Iris pigment epithelial cell (primary cell): ENCODE data around the gene MAP7D2.

Experiments
- DNase-seq: peaks from one replicate; pipeline ENCODE4 v3.0.0-alpha.2; 2011; ENCODE audit warnings: low read depth

Gene MAP7D2

GRCh38 chrX:19966056-19966455, 150.7 kb downstream of the MAP7D2 start:
- no peak for DNase-seq

GRCh38 chrX:19964017-19964710, 152.5 kb downstream of the MAP7D2 start:
- peak; percentile 1 for DNase-seq

- DNase-seq, result no peak
These were observed 155.8 kb downstream of the MAP7D2 start for GRCh38 chrX:19960913-19961312.

- peak; percentile 17 for DNase-seq
These were observed 157.9 kb downstream of the MAP7D2 start for GRCh38 chrX:19958552-19959486.

GRCh38 chrX:19956923-19957322, 159.8 kb downstream of the MAP7D2 start:
- no peak for DNase-seq
